HG03066 (cell line): Measurements from ENCODE around the gene COPG2.
A peak's percentile ranks its signal among the peaks of the same experiment; 100 is the strongest.
"Not testable (repeated sequence)": the region's sequence is repeated elsewhere in the genome, so short reads cannot be mapped to it uniquely, and the experiment has no call there.

ENCODE experiments used
- ATAC-seq: cut with Tn5 transposase; IDR thresholded peaks from one replicate; pipeline ENCODE4 v1.9.1; 2021; ENCODE audit warnings: low read depth; ENCODE audit not compliant: unreplicated experiment

The COPG2 gene

GRCh38 chr7:130668258-130669084 is at the start of gene COPG2:
Gene COPG2 (minus strand): TSS chr7:130668748. CDS start chr7:130668668, 80 bp downstream.
- ATAC-seq, result peak; percentile 97

GRCh38 chr7:130712416-130712815 is 43.9 kb upstream of the COPG2 start:
- ATAC-seq, result no peak

- ATAC-seq, result no peak
Measured at GRCh38 chr7:130708766-130709165, 40.2 kb upstream of the COPG2 start.

GRCh38 chr7:130708001-130708400 is 39.5 kb upstream of the COPG2 start:
- no peak for ATAC-seq

- ATAC-seq, result no peak
Measured at GRCh38 chr7:130703851-130704250, 35.3 kb upstream of the COPG2 start.

- no peak for ATAC-seq
Measured at GRCh38 chr7:130701650-130702049, 33.1 kb upstream of the COPG2 start.

- no peak for ATAC-seq
Measured at GRCh38 chr7:130700760-130701159, 32.2 kb upstream of the COPG2 start.

GRCh38 chr7:130699686-130700085 is 31.1 kb upstream of the COPG2 start:
- no peak for ATAC-seq

- ATAC-seq, result no peak
Measured at GRCh38 chr7:130697820-130698219, 29.3 kb upstream of the COPG2 start.

- ATAC-seq, result no peak
Measured at GRCh38 chr7:130695840-130696239, 27.3 kb upstream of the COPG2 start.

GRCh38 chr7:130692396-130692795 is 23.8 kb upstream of the COPG2 start:
- ATAC-seq, result not testable (repeated sequence)

- no peak for ATAC-seq
Measured at GRCh38 chr7:130689683-130690082, 21.1 kb upstream of the COPG2 start.

- no peak for ATAC-seq
Measured at GRCh38 chr7:130683026-130683425, 14.5 kb upstream of the COPG2 start.

- ATAC-seq, result no peak
Measured at GRCh38 chr7:130674456-130674855, 5.9 kb upstream of the COPG2 start.

GRCh38 chr7:130673066-130673465 is 4.5 kb upstream of the COPG2 start:
- ATAC-seq, result no peak

- no peak for ATAC-seq
Measured at GRCh38 chr7:130672146-130672545, 3.6 kb upstream of the COPG2 start.

GRCh38 chr7:130669085-130669700 is 645 bp upstream of the COPG2 start:
- peak; percentile 12 for ATAC-seq

GRCh38 chr7:130667593-130668257 is 823 bp downstream of the COPG2 start:
- no peak for ATAC-seq

GRCh38 chr7:130662426-130662825 is 6.1 kb downstream of the COPG2 start:
- no peak for ATAC-seq

- ATAC-seq, result no peak
Measured at GRCh38 chr7:130655286-130655685, 13.3 kb downstream of the COPG2 start.

GRCh38 chr7:130654850-130655249 is 13.7 kb downstream of the COPG2 start:
- no peak for ATAC-seq
